GM23338 (cell line): ENCODE results near the gene ANGPTL2. TPM values are rescaled to one million over a fixed set of nuclear protein-coding genes. Genes with fewer than 3 reads are reported as not detected.

Experiments
- ATAC-seq: fragments of 200-7000 bp; cut with Tn5 transposase; 3 replicates; pipeline ENCODE4 v1.9.1; 2020
- DNase-seq: peaks from one replicate; pipeline ENCODE4 v3.0.0-alpha.2; 2015; ENCODE audit warnings: low spot score
- H2AFZ ChIP-seq: fragments of 200-600 bp; sonication (generic); 2 replicates; pipeline ENCODE4 v1.8.0; 2016; ENCODE audit warnings: antibody characterized with exemption, mild to moderate bottlenecking, moderate library complexity
- H3F3A ChIP-seq: fragments of 200-600 bp; sonication (generic); replicated peaks from 2 replicates; pipeline ENCODE4 v1.8.0; 2017; ENCODE audit warnings: antibody characterized with exemption, mixed run types, low read depth
- H3K27ac ChIP-seq: fragments of 200-600 bp; sonication (generic); 2 replicates; pipeline ENCODE4 v1.6.1; 2016; ENCODE audit warnings: low read depth
- H3K27me3 ChIP-seq: fragments of 200-600 bp; sonication (generic); 2 replicates; pipeline ENCODE4 v1.8.0; 2016; ENCODE audit warnings: mild to moderate bottlenecking, mixed run types, moderate library complexity; ENCODE audit not compliant: insufficient read depth
- H3K36me3 ChIP-seq: fragments of 200-600 bp; sonication (generic); 2 replicates; pipeline ENCODE4 v1.8.0; 2016; ENCODE audit warnings: mild to moderate bottlenecking; ENCODE audit not compliant: insufficient read depth
- H3K4me1 ChIP-seq: fragments of 200-600 bp; sonication (generic); 2 replicates; pipeline ENCODE4 v1.8.0; 2016; ENCODE audit warnings: mild to moderate bottlenecking, moderate library complexity; ENCODE audit not compliant: insufficient read depth
- H3K4me2 ChIP-seq: fragments of 200-600 bp; sonication (generic); 2 replicates; pipeline ENCODE4 v1.7.1; 2017; ENCODE audit warnings: mixed run types
- H3K4me3 ChIP-seq: fragments of 200-600 bp; sonication (generic); 2 replicates; pipeline ENCODE4 v1.6.1; 2016; ENCODE audit warnings: mixed run types
- H3K79me2 ChIP-seq: fragments of 200-600 bp; sonication (generic); replicated peaks from 2 replicates; pipeline ENCODE4 v1.8.0; 2017; ENCODE audit warnings: mild to moderate bottlenecking; ENCODE audit not compliant: insufficient read depth
- H3K9me2 ChIP-seq: fragments of 200-600 bp; sonication (generic); 2 replicates; pipeline ENCODE4 v1.8.0; 2017; ENCODE audit not compliant: insufficient read depth
- H4K20me1 ChIP-seq: fragments of 200-600 bp; sonication (generic); replicated peaks from 2 replicates; pipeline ENCODE4 v1.8.0; 2017; ENCODE audit warnings: mild to moderate bottlenecking; ENCODE audit not compliant: insufficient read depth
- H3K27ac Mint-ChIP-seq: 2 replicates; pipeline ENCODE4 v1.8.0; 2020; ENCODE audit warnings: inconsistent platforms, mild to moderate bottlenecking, moderate library complexity, mixed read lengths
- H3K27me3 Mint-ChIP-seq: 3 replicates; pipeline ENCODE4 v1.8.0; 2022; ENCODE audit warnings: low read depth, mild to moderate bottlenecking, moderate library complexity, mixed read lengths, inconsistent platforms; ENCODE audit not compliant: insufficient read depth, poor library complexity
- H3K36me3 Mint-ChIP-seq: 3 replicates; pipeline ENCODE4 v1.8.0; 2021; ENCODE audit warnings: low read depth, mild to moderate bottlenecking, inconsistent platforms, moderate library complexity, mixed read lengths
- H3K4me1 Mint-ChIP-seq: 3 replicates; pipeline ENCODE4 v1.8.0; 2020; ENCODE audit warnings: mild to moderate bottlenecking, inconsistent platforms, mixed read lengths
- H3K4me3 Mint-ChIP-seq: 3 replicates; pipeline ENCODE4 v1.8.0; 2021; ENCODE audit warnings: moderate library complexity, mild to moderate bottlenecking, inconsistent platforms, mixed read lengths
- H3K9me3 Mint-ChIP-seq: 3 replicates; pipeline ENCODE4 v1.8.0; 2020; ENCODE audit warnings: moderate library complexity, mild to moderate bottlenecking, inconsistent platforms, mixed read lengths
- CREB1 ChIP-seq: fragments of 250-450 bp; sonication (Bioruptor Pico); IDR thresholded peaks from 2 replicates; pipeline ENCODE4 v1.5.0; 2020; ENCODE audit warnings: low read depth, mild to moderate bottlenecking, moderate library complexity
- CTCF ChIP-seq, 2 experiments: fragments of 200-600 bp in 1 of 2; sonication (generic) in 1 of 2; conservative IDR thresholded peaks; 2 replicates each; pipeline versions ENCODE4 v1.5.1 to v1.6.1; 2016 to 2017; ENCODE audit warnings: antibody characterized with exemption in 2 of 2, low read depth in 2 of 2, mild to moderate bottlenecking in 2 of 2, moderate library complexity in 1 of 2
- EZH2 ChIP-seq: fragments of 200-600 bp; sonication (generic); IDR thresholded peaks from one replicate; pipeline ENCODE4 v1.8.0; 2017; ENCODE audit warnings: antibody characterized with exemption, mild to moderate bottlenecking, low read depth; ENCODE audit not compliant: unreplicated experiment
- EZH2phosphoT487 ChIP-seq: fragments of 200-600 bp; sonication (generic); IDR thresholded peaks from one replicate; pipeline ENCODE4 v1.8.1; 2018; ENCODE audit warnings: antibody characterized with exemption; ENCODE audit not compliant: unreplicated experiment
- JUNB ChIP-seq: IDR thresholded peaks from one replicate; pipeline ENCODE4 v1.6.1; 2016; ENCODE audit warnings: antibody characterized with exemption; ENCODE audit not compliant: unreplicated experiment
- NANOG ChIP-seq: IDR thresholded peaks from 2 replicates; pipeline ENCODE4 v1.6.1; 2016; ENCODE audit warnings: antibody characterized with exemption, borderline replicate concordance
- POLR2AphosphoS5 ChIP-seq: IDR thresholded peaks from 2 replicates; pipeline ENCODE4 v1.6.1; 2016; ENCODE audit warnings: antibody characterized with exemption, low read depth
- REST ChIP-seq: IDR thresholded peaks from one replicate; pipeline ENCODE4 v1.6.1; 2018; ENCODE audit warnings: antibody characterized with exemption; ENCODE audit not compliant: unreplicated experiment
- STAT1 ChIP-seq: IDR thresholded peaks from one replicate; pipeline ENCODE4 v1.6.1; 2016; ENCODE audit warnings: antibody characterized with exemption; ENCODE audit not compliant: unreplicated experiment
- ZNF114 ChIP-seq: fragments of 250-450 bp; sonication (Bioruptor Pico); IDR thresholded peaks from 2 replicates; pipeline ENCODE4 v1.5.0; 2020; ENCODE audit warnings: mild to moderate bottlenecking, moderate library complexity
- ZNF331 ChIP-seq: fragments of 250-450 bp; sonication (Bioruptor Pico); IDR thresholded peaks from 2 replicates; pipeline ENCODE4 v1.5.0; 2020; ENCODE audit warnings: low read depth, mild to moderate bottlenecking, moderate library complexity
- polyA plus RNA-seq: library from polyadenylated mRNA; unstranded; fragments of >200 nt; fragmentation: Nextera tagmentation; extraction: Ambion mirVana; gene quantifications from 2 replicates; pipeline ENCODE4 v1.2.1, GENCODE V29; 2016
- total RNA-seq: library from RNA; depleted of rRNA; stranded (reverse); fragments of >200 nt; shearing (Covaris generic); gene quantifications from 2 replicates; pipeline ENCODE4 v1.2.3, GENCODE V29; 2014
- TF ChIP-seq, protein P1 (sequence below): IDR thresholded peaks from 2 replicates; pipeline ENCODE4 v1.6.1; 2016; ENCODE audit warnings: antibody characterized with exemption
- TF ChIP-seq, protein P2 (sequence below): fragments of 250-450 bp; sonication (Bioruptor Pico); IDR thresholded peaks from 2 replicates; pipeline ENCODE4 v1.5.0; 2020; ENCODE audit warnings: mild to moderate bottlenecking, moderate library complexity

Gene ANGPTL2
- total and polyA plus RNA-seq, 2 experiments from 2014 or later = 2.9 to 5.2 TPM

DNA sequence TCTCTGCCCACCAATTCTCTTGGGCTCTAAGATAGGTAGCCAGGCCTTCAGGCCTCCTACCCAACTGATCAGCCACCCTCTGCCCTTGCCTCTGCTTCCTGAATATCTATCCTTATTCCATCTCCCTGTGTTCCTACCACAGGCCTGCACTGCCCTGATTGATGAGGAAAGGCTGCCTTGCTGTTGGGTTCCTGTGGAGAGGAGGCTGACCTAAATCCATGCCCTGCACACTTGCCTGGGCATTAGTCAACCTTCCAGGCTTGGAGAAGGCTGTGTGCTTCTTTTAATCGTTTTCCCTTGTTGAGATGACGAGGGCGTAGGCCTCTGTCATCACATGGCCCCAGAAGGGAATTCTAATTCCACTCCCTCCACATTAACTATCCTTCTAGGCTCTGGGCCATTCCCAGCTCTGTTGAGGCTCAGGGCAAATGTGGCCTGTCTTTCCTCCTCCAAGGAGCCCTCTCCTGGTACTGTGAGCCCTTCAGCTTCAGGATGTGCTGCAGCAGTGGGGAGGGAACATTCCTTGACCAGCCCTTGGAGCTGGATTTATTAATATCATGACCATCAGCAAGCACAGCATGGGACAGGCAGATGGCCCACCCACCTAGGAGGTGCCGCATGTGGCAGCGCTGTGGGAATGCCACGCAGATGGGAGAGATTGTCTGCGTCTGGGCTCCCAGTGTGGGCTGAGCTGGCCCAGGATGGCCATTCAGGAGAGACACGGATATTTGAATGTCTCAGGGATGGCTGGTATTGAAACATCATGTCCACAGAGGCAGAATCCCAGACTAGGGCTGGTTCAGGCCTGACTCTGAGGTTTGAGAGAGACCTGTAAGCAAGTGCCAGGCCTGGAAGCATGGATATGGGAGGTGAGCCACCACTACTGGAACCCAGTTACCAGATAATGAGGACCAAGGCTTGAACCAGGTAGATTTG, 40.9 kb downstream of the ANGPTL2 start:
- no peaks in the 10 kb centered on the region for H3F3A ChIP-seq
- H3K4me3 Mint-ChIP-seq = no peak overlapping the region
- no peaks in the 10 kb centered on the region for H4K20me1 ChIP-seq
- H3K4me1 ChIP-seq = peaks cover 9% of the 10 kb centered on the region
- ATAC-seq (no peak), DNase-seq (no peak)
- H3K36me3 Mint-ChIP-seq = no peaks in the 10 kb centered on the region
- no peak overlapping the region for H3K27ac ChIP-seq
- no peak for TF ChIP-seq ZNF114 (CRISPR knock-in tag)
- TF ChIP-seq, protein P1, sequence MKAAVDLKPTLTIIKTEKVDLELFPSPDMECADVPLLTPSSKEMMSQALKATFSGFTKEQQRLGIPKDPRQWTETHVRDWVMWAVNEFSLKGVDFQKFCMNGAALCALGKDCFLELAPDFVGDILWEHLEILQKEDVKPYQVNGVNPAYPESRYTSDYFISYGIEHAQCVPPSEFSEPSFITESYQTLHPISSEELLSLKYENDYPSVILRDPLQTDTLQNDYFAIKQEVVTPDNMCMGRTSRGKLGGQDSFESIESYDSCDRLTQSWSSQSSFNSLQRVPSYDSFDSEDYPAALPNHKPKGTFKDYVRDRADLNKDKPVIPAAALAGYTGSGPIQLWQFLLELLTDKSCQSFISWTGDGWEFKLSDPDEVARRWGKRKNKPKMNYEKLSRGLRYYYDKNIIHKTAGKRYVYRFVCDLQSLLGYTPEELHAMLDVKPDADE = no peak
- no peak for TF ChIP-seq NANOG
- no peak for TF ChIP-seq CTCF (conservative IDR thresholded peaks at IDR 0.05; ENCODE audit: low read depth in 2 of 2)
- no peak for TF ChIP-seq REST
- no peak for TF ChIP-seq EZH2
- TF ChIP-seq, protein P2, sequence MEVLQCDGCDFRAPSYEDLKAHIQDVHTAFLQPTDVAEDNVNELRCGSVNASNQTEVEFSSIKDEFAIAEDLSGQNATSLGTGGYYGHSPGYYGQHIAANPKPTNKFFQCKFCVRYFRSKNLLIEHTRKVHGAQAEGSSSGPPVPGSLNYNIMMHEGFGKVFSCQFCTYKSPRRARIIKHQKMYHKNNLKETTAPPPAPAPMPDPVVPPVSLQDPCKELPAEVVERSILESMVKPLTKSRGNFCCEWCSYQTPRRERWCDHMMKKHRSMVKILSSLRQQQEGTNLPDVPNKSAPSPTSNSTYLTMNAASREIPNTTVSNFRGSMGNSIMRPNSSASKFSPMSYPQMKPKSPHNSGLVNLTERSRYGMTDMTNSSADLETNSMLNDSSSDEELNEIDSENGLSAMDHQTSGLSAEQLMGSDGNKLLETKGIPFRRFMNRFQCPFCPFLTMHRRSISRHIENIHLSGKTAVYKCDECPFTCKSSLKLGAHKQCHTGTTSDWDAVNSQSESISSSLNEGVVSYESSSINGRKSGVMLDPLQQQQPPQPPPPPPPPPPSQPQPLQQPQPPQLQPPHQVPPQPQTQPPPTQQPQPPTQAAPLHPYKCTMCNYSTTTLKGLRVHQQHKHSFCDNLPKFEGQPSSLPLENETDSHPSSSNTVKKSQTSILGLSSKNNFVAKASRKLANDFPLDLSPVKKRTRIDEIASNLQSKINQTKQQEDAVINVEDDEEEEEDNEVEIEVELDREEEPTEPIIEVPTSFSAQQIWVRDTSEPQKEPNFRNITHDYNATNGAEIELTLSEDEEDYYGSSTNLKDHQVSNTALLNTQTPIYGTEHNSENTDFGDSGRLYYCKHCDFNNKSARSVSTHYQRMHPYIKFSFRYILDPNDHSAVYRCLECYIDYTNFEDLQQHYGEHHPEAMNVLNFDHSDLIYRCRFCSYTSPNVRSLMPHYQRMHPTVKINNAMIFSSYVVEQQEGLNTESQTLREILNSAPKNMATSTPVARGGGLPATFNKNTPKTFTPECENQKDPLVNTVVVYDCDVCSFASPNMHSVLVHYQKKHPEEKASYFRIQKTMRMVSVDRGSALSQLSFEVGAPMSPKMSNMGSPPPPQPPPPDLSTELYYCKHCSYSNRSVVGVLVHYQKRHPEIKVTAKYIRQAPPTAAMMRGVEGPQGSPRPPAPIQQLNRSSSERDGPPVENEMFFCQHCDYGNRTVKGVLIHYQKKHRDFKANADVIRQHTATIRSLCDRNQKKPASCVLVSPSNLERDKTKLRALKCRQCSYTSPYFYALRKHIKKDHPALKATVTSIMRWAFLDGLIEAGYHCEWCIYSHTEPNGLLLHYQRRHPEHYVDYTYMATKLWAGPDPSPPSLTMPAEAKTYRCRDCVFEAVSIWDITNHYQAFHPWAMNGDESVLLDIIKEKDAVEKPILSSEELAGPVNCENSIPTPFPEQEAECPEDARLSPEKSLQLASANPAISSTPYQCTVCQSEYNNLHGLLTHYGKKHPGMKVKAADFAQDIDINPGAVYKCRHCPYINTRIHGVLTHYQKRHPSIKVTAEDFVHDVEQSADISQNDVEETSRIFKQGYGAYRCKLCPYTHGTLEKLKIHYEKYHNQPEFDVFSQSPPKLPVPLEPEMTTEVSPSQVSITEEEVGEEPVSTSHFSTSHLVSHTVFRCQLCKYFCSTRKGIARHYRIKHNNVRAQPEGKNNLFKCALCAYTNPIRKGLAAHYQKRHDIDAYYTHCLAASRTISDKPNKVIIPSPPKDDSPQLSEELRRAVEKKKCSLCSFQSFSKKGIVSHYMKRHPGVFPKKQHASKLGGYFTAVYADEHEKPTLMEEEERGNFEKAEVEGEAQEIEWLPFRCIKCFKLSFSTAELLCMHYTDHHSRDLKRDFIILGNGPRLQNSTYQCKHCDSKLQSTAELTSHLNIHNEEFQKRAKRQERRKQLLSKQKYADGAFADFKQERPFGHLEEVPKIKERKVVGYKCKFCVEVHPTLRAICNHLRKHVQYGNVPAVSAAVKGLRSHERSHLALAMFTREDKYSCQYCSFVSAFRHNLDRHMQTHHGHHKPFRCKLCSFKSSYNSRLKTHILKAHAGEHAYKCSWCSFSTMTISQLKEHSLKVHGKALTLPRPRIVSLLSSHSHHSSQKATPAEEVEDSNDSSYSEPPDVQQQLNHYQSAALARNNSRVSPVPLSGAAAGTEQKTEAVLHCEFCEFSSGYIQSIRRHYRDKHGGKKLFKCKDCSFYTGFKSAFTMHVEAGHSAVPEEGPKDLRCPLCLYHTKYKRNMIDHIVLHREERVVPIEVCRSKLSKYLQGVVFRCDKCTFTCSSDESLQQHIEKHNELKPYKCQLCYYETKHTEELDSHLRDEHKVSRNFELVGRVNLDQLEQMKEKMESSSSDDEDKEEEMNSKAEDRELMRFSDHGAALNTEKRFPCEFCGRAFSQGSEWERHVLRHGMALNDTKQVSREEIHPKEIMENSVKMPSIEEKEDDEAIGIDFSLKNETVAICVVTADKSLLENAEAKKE (CRISPR knock-in tag) = no peak
- no peak for TF ChIP-seq STAT1
- TF ChIP-seq JUNB = no peak
- no peak for TF ChIP-seq CREB1
- TF ChIP-seq POLR2AphosphoS5 = no peak
- TF ChIP-seq EZH2phosphoT487 = no peak
- no peak for TF ChIP-seq ZNF331 (CRISPR knock-in tag)
- no peak overlapping the region for H3K4me2 ChIP-seq
- H3K27me3 Mint-ChIP-seq = peaks cover 3% of the 10 kb centered on the region
- H3K27ac Mint-ChIP-seq = no peak overlapping the region
- no peak overlapping the region for H2AFZ ChIP-seq
- peaks cover 23% of the 10 kb centered on the region for H3K4me1 Mint-ChIP-seq
- no peaks in the 10 kb centered on the region for H3K79me2 ChIP-seq
- no peaks in the 10 kb centered on the region for H3K27me3 ChIP-seq
- no peaks in the 10 kb centered on the region for H3K9me3 Mint-ChIP-seq
- 0 out of 2 replicates have a peak, but pooled peaks cover 3% of the 10 kb centered on the region for H3K9me2 ChIP-seq
- H3K4me3 ChIP-seq = no peak overlapping the region
- H3K36me3 ChIP-seq = no peaks in the 10 kb centered on the region
